Memory B cell (primary cell): ENCODE measurements around the gene SBF2.
"Not testable (repeated sequence)": the region's sequence is repeated elsewhere in the genome, so short reads cannot be mapped to it uniquely, and the experiment has no call there.

ENCODE experiments used
- ATAC-seq: fragments of 150-1000 bp; cut with Tn5 transposase; 2 replicates; pipeline ENCODE4 v1.10.0; 2021; ENCODE audit warnings: low read depth, mild to moderate bottlenecking, moderate library complexity
- DNase-seq, 2 donors: peaks; one replicate each; pipeline ENCODE4 v3.0.0; 2022; ENCODE audit warnings: low spot score in 2 of 2
- H3K27ac Mint-ChIP-seq: one replicate; pipeline ENCODE4 v1.8.0; 2022; ENCODE audit warnings: mild to moderate bottlenecking, moderate library complexity, mixed read lengths
- H3K27me3 Mint-ChIP-seq: one replicate; pipeline ENCODE4 v1.8.0; 2022; ENCODE audit warnings: mixed read lengths
- H3K36me3 Mint-ChIP-seq: one replicate; pipeline ENCODE4 v1.8.0; 2022; ENCODE audit warnings: mild to moderate bottlenecking, mixed read lengths
- H3K4me1 Mint-ChIP-seq: one replicate; pipeline ENCODE4 v1.8.0; 2022; ENCODE audit warnings: mixed read lengths
- H3K4me3 Mint-ChIP-seq: one replicate; pipeline ENCODE4 v1.8.0; 2022; ENCODE audit warnings: mild to moderate bottlenecking, moderate library complexity, mixed read lengths
- H3K9me3 Mint-ChIP-seq: one replicate; pipeline ENCODE4 v1.8.0; 2022; ENCODE audit warnings: mixed read lengths

SBF2 gene

GRCh38 chr11:9930562-9931331 is 363.3 kb downstream of the SBF2 start:
- not testable (repeated sequence) for H3K27me3 Mint-ChIP-seq, H3K4me1 Mint-ChIP-seq, H3K4me3 Mint-ChIP-seq, H3K27ac Mint-ChIP-seq, H3K9me3 Mint-ChIP-seq, ATAC-seq
- DNase-seq = peak in 1 of 2 donors; percentile 0
- peaks cover 16% of the 10 kb centered on the region for H3K36me3 Mint-ChIP-seq

- Mint-ChIP-seq H3K36me3 (peaks cover 14% of the 10 kb centered on the region), H3K9me3 (peaks cover 3% of the 10 kb centered on the region), H3K4me1 (peaks cover 2% of the 10 kb centered on the region), H3K27ac (no peak overlapping the region), H3K27me3 (no peaks in the 10 kb centered on the region), H3K4me3 (no peak overlapping the region)
- ATAC-seq = no peak
- no peak for DNase-seq
Observed at GRCh38 chr11:9927670-9928069, 366.3 kb downstream of the SBF2 start.

GRCh38 chr11:9923280-9923679 is 370.7 kb downstream of the SBF2 start:
- ATAC-seq (no peak), DNase-seq (no peak)
- no peaks in the 10 kb centered on the region for H3K4me1 Mint-ChIP-seq
- no peaks in the 10 kb centered on the region for H3K9me3 Mint-ChIP-seq
- no peaks in the 10 kb centered on the region for H3K27me3 Mint-ChIP-seq
- H3K27ac Mint-ChIP-seq = no peak overlapping the region
- H3K4me3 Mint-ChIP-seq = no peak overlapping the region
- H3K36me3 Mint-ChIP-seq = no peaks in the 10 kb centered on the region

GRCh38 chr11:9922806-9923205 is 371.2 kb downstream of the SBF2 start:
- Mint-ChIP-seq H3K36me3 (peaks cover 3% of the 10 kb centered on the region), H3K27ac (no peak overlapping the region)
- DNase-seq = no peak

DNA sequence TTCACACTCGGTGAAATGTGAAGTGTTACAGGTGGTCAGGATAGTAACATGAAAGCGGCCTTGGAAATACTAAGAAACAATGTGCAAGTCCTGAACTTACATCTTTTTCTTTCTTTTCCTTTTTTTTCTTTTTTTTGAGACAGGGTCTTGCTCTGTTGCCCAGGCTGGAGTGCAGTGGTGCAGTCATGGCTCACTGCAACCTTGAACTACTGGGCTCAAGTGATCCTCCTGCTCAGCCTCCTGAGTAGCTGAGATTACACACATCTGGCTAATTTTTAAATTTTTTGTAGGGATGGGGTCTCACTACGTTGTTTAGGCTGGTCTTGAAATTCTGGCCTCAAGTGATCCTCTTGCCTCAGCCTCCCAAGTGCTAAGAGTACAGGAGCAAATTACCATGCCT is 377.5 kb downstream of the SBF2 start:
- no peak overlapping the region for H3K27ac Mint-ChIP-seq
- H3K4me1 Mint-ChIP-seq = no peaks in the 10 kb centered on the region
- peaks cover 8% of the 10 kb centered on the region for H3K36me3 Mint-ChIP-seq
- peaks cover 3% of the 10 kb centered on the region for H3K9me3 Mint-ChIP-seq
- ATAC-seq (no peak), DNase-seq (no peak)
- no peaks in the 10 kb centered on the region for H3K27me3 Mint-ChIP-seq
- no peak overlapping the region for H3K4me3 Mint-ChIP-seq

More at GRCh38 chr11:9922806-9923205, 371.2 kb downstream of the SBF2 start:
- no peaks in the 10 kb centered on the region for H3K4me1 Mint-ChIP-seq
- ATAC-seq = no peak
- no peaks in the 10 kb centered on the region for H3K27me3 Mint-ChIP-seq
- H3K4me3 Mint-ChIP-seq = no peak overlapping the region
- H3K9me3 Mint-ChIP-seq = no peaks in the 10 kb centered on the region

DNA sequence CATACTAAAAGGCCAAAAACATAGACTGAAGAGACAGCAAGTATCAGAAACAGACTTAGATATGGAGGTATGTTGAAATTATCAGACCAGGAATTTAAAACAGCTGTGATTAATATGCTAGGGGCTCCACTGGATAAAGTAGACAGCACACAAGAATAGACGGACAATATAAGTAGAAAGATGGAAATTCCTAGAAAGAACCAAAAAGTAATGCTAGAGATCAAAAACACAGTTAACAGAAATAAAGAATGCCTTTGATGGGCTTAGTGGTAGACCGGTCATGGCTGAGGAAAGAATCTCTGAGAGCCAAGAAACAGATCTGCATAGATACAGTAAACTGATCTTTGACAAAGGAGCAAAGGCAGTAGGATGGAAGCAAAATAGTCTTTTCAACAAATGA is 380.0 kb downstream of the SBF2 start:
- no peak overlapping the region for H3K4me3 Mint-ChIP-seq
- no peaks in the 10 kb centered on the region for H3K27me3 Mint-ChIP-seq
- H3K36me3 Mint-ChIP-seq = peaks cover 8% of the 10 kb centered on the region
- H3K27ac Mint-ChIP-seq = no peak overlapping the region
- peaks cover 3% of the 10 kb centered on the region for H3K9me3 Mint-ChIP-seq
- H3K4me1 Mint-ChIP-seq = no peaks in the 10 kb centered on the region
- no peak for ATAC-seq
- DNase-seq = no peak

DNA sequence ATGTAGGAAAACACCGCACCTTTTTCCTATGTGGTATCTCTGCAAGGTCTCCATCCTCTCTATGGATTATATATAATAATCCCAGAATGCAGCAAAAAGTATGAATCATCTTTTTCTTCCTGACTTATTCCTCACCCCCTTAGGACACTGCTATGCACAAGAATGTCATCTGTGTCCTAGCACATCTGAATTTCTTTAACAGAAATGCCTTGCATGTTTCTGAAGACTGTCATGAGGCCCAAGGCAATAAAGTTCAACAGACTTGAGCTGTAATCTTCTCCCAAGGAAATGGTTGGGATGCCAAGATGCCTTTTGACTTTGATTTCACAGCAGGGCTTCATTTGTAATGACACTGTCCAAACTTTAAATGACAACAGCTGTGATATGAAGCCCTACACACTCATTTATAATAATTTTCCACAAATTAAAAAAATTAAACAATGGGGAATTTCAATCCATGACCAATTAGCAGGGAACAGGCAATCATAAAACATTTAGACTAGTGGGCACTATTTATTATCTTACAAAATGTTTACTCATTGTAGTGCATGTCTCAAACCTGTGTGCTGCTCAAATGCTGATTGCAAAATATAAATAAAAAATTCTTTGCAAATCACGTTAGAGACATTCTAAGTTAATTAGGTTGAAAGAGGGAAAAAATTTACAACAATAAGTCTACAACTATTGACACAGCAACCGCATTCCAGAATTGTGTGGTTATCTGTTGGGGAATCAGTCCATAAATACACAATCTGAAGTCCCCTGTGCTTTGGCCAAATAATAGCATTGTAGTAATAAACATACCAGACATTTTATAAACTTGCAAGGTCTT is 387.8 kb downstream of the SBF2 start:
- Mint-ChIP-seq H3K4me3 (no peak overlapping the region), H3K9me3 (no peaks in the 10 kb centered on the region), H3K27me3 (no peaks in the 10 kb centered on the region), H3K36me3 (peaks cover 3% of the 10 kb centered on the region), H3K4me1 (no peaks in the 10 kb centered on the region), H3K27ac (no peak overlapping the region)
- DNase-seq (no peak), ATAC-seq (no peak)

DNA sequence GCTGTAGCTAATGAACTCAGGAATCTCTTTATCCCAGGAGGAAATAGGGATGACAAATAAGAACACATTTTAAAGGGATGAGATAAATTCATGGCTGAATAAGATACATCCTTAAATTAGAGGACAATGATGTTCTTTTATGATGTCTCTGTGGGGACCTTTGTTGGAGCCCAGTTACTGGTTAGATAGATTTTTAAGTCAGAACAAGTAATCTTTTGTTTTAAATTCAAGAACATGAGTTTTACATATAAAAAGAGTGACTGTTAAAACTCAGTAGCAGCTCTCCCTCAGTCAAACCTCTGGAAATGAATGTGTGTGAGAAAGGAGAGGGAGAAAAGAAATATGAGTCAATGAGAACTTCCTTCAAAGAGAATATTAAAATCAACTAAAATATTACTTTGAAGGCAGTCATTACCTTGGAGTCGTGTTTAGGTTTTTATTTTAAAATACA is 388.5 kb downstream of the SBF2 start:
- Mint-ChIP-seq H3K27me3 (no peaks in the 10 kb centered on the region), H3K4me3 (no peak overlapping the region), H3K9me3 (no peaks in the 10 kb centered on the region), H3K27ac (no peak overlapping the region), H3K36me3 (peaks cover 3% of the 10 kb centered on the region), H3K4me1 (no peaks in the 10 kb centered on the region)
- ATAC-seq (no peak), DNase-seq (no peak)

DNA sequence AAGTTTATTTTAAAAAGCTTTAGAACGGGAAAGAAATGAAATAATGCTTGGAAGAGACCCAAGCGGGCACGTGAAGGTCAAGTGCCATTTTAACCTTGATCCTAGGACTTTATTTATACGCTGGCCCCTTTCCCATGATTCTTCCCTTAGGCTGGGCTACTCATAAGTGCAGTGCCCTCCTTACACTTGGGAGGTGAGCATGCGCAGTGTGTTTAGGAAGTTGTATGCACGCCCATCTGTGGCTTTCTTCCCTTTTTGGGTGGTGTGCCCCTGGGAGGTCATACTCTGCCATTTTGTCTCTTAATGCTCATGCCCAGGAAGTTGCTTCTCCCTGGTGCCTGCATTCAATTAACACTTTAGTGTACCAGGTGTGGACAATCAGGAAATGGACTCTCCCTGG is 390.4 kb downstream of the SBF2 start:
- no peak for DNase-seq
- Mint-ChIP-seq H3K36me3 (peaks cover 3% of the 10 kb centered on the region), H3K4me1 (peaks cover 2% of the 10 kb centered on the region), H3K9me3 (no peaks in the 10 kb centered on the region), H3K4me3 (no peak overlapping the region), H3K27ac (no peak overlapping the region), H3K27me3 (no peaks in the 10 kb centered on the region)
- no peak for ATAC-seq

DNA sequence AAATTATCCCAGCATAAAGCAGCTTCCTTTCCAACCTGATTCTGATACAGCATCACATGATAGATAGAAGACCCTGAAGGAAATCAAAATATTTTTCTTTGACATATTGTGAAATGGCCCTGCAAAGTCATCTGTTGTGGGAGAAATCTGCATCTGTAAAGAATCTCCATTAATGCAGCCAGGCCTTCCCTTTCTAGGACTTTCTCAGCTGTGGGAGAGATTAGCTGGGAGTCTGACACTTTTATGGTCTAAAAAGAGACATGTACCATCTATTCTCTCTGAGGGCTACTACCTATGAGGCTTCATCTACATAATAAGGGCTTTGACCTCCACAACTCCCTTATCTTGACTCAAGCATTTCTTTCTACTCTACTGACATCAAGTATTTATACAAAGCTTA is 392.1 kb downstream of the SBF2 start:
- Mint-ChIP-seq H3K36me3 (peaks cover 3% of the 10 kb centered on the region), H3K27ac (no peak overlapping the region), H3K4me3 (no peak overlapping the region), H3K9me3 (no peaks in the 10 kb centered on the region), H3K4me1 (peaks cover 2% of the 10 kb centered on the region), H3K27me3 (no peaks in the 10 kb centered on the region)
- no peak for DNase-seq
- no peak for ATAC-seq

GRCh38 chr11:9900253-9900652 is 393.8 kb downstream of the SBF2 start:
- ATAC-seq, H3K4me1 Mint-ChIP-seq, H3K27me3 Mint-ChIP-seq, H3K27ac Mint-ChIP-seq, H3K36me3 Mint-ChIP-seq, DNase-seq, H3K9me3 Mint-ChIP-seq, H3K4me3 Mint-ChIP-seq: not testable (repeated sequence)

DNA sequence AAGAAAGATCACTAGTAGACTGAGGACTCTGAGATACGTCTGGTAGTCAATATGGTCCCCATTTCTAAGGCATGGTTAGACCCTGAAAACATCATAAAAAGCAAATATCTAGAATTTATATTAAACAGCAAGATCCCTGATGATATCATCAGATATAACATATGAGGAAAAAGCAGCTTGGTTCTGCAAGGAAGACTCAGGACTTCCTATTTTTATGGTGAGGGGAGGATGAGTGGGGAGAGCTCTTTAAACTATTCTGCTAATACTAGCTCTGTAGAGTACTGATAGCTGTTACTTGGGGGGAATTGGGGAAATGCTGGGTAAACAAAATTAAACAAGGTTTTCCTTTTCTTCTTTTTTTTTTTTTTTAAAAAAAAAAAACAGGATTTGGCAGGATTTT is 394.3 kb downstream of the SBF2 start:
- Mint-ChIP-seq H3K9me3 (peaks cover 2% of the 10 kb centered on the region), H3K4me1 (peaks cover 2% of the 10 kb centered on the region), H3K36me3 (peaks cover 14% of the 10 kb centered on the region), H3K27ac (no peak overlapping the region), H3K27me3 (no peaks in the 10 kb centered on the region), H3K4me3 (no peak overlapping the region)
- DNase-seq (no peak), ATAC-seq (no peak)

- no peak overlapping the region for H3K27ac Mint-ChIP-seq
- H3K4me3 Mint-ChIP-seq = no peak overlapping the region
- H3K27me3 Mint-ChIP-seq = no peaks in the 10 kb centered on the region
- H3K4me1 Mint-ChIP-seq = peaks cover 2% of the 10 kb centered on the region
- ATAC-seq (no peak), DNase-seq (no peak)
- peaks cover 2% of the 10 kb centered on the region for H3K9me3 Mint-ChIP-seq
- H3K36me3 Mint-ChIP-seq = peaks cover 17% of the 10 kb centered on the region
Observed at GRCh38 chr11:9896902-9897301, 397.1 kb downstream of the SBF2 start.

GRCh38 chr11:9895006-9895405 is 399.0 kb downstream of the SBF2 start:
- no peaks in the 10 kb centered on the region for H3K4me1 Mint-ChIP-seq
- no peak overlapping the region for H3K27ac Mint-ChIP-seq
- no peak for ATAC-seq
- H3K9me3 Mint-ChIP-seq = peaks cover 2% of the 10 kb centered on the region
- peaks cover 17% of the 10 kb centered on the region for H3K36me3 Mint-ChIP-seq
- no peaks in the 10 kb centered on the region for H3K27me3 Mint-ChIP-seq
- DNase-seq = no peak
- H3K4me3 Mint-ChIP-seq = no peak overlapping the region
